Measurements from ENCODE around the gene FAF1.

Gene FAF1

DNA sequence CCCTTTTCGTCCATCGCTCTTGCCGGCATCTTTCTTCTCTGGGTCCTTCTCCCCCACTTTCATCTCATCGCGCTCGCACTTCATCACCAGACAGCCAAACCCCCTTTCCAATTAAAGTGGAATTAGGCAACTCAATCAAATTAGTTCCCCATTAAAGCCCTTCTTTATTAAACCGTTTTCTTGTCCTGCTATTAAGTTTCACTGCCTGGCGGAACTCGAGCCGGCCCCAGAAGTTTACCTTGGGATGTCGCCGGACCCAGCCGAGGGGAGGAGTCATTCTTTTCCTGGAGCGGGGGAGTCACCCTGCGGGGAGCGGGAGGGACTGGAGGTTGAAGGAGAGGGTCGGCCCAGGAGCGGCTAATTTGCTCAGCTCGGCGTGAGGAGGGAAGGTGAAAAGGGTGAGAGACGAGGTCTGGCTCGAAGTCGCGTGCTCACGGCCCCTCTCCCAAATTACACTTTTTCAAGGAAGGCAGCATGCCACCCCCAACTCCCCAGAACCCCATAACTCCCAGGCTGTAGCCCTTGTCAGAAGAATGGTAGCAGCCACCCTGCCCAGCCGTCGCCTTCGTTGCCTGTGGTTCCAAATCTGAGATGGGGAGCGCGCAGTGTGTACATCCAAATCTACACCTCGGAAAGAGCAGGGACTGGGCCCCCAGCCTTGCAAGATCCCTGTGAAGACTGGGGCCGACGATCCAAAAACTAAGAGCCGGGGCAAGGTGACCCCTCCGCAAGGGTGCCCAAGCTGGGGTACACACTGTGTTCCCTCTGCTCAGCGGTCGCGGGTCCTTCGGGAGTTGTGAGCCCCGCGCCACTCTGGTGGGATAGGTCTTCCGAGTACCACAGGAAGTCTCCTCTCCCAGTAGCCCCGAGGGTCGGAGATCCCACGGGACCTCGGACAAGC lies 543.3 kb downstream of the FAF1 start:
- no peaks in the 10 kb centered on the region for H3K27me3 ChIP-seq (ENCODE audit: control insufficient read depth, low read length)
- H3K9me2 ChIP-seq (replicated peaks; ENCODE audit: control insufficient read depth, low read length), result no peaks in the 10 kb centered on the region
- H4K20me1 ChIP-seq (ENCODE audit: control insufficient read depth, insufficient read depth, low read depth, low read length), result no peaks in the 10 kb centered on the region
- H3K4me3 ChIP-seq (ENCODE audit: low read length), result no peak overlapping the region
- no peaks in the 10 kb centered on the region for H3F3A ChIP-seq (ENCODE audit: control insufficient read depth, insufficient read depth)
- H3K4me1 ChIP-seq (ENCODE audit: control insufficient read depth, low read length), result no peaks in the 10 kb centered on the region
- H3K79me2 ChIP-seq (ENCODE audit: control insufficient read depth, low read length), result no peaks in the 10 kb centered on the region
- no peak overlapping the region for H3K27ac ChIP-seq (ENCODE audit: low read depth, low read length)
- no peaks in the 10 kb centered on the region for H3K36me3 ChIP-seq (ENCODE audit: control insufficient read depth, low read length)
- peaks cover 4% of the 10 kb centered on the region; the same call in 1 of the 2 replicates for H3K9me3 ChIP-seq (ENCODE audit: control insufficient read depth, insufficient read depth, low read length)
- TF ChIP-seq CTCF (IDR thresholded peaks at IDR 0.05; ENCODE audit: low read depth, low read length, poor library complexity, severe bottlenecking), result no peak
- no peak for TF ChIP-seq EZH2phosphoT487 (IDR thresholded peaks at IDR 0.05; ENCODE audit: borderline replicate concordance, low read length)
- no peak overlapping the region for H3K4me2 ChIP-seq (ENCODE audit: low read length)

GRCh38 chr1:50416150-50416527 lies 543.9 kb downstream of the FAF1 start:
- H3K27me3 ChIP-seq (ENCODE audit: control insufficient read depth, low read length), result no peaks in the 10 kb centered on the region
- no peak overlapping the region for H3K4me3 ChIP-seq (ENCODE audit: low read length)
- no peaks in the 10 kb centered on the region for H3K36me3 ChIP-seq (ENCODE audit: control insufficient read depth, low read length)
- H3F3A ChIP-seq (ENCODE audit: control insufficient read depth, insufficient read depth), result no peaks in the 10 kb centered on the region
- no peaks in the 10 kb centered on the region for H3K79me2 ChIP-seq (ENCODE audit: control insufficient read depth, low read length)
- H3K4me1 ChIP-seq (ENCODE audit: control insufficient read depth, low read length), result no peaks in the 10 kb centered on the region
- TF ChIP-seq CTCF (IDR thresholded peaks at IDR 0.05; ENCODE audit: low read depth, low read length, poor library complexity, severe bottlenecking), result no peak
- no peak for TF ChIP-seq EZH2phosphoT487 (IDR thresholded peaks at IDR 0.05; ENCODE audit: borderline replicate concordance, low read length)
- H3K4me2 ChIP-seq (ENCODE audit: low read length), result no peak overlapping the region
- no peak overlapping the region for H3K27ac ChIP-seq (ENCODE audit: low read depth, low read length)
- H3K9me2 ChIP-seq (replicated peaks; ENCODE audit: control insufficient read depth, low read length), result no peaks in the 10 kb centered on the region
- H3K9me3 ChIP-seq (ENCODE audit: control insufficient read depth, insufficient read depth, low read length), result peaks cover 4% of the 10 kb centered on the region; the same call in 1 of the 2 replicates
- H4K20me1 ChIP-seq (ENCODE audit: control insufficient read depth, insufficient read depth, low read depth, low read length), result no peaks in the 10 kb centered on the region

- Histone ChIP-seq H3K36me3 (ENCODE audit: control insufficient read depth, low read length) (no peaks in the 10 kb centered on the region), H4K20me1 (ENCODE audit: control insufficient read depth, insufficient read depth, low read depth, low read length) (no peaks in the 10 kb centered on the region), H3K9me2 (replicated peaks; ENCODE audit: control insufficient read depth, low read length) (no peaks in the 10 kb centered on the region), H3K27me3 (ENCODE audit: control insufficient read depth, low read length) (no peaks in the 10 kb centered on the region), H3F3A (ENCODE audit: control insufficient read depth, insufficient read depth) (no peaks in the 10 kb centered on the region), H3K4me3 (ENCODE audit: low read length) (no peak overlapping the region), H3K9me3 (ENCODE audit: control insufficient read depth, insufficient read depth, low read length) (peaks cover 4% of the 10 kb centered on the region; the same call in 1 of the 2 replicates), H3K4me2 (ENCODE audit: low read length) (no peak overlapping the region), H3K27ac (ENCODE audit: low read depth, low read length) (no peak overlapping the region), H3K79me2 (ENCODE audit: control insufficient read depth, low read length) (no peaks in the 10 kb centered on the region), H3K4me1 (ENCODE audit: control insufficient read depth, low read length) (no peaks in the 10 kb centered on the region)
- TF ChIP-seq EZH2phosphoT487 (IDR thresholded peaks at IDR 0.05; ENCODE audit: borderline replicate concordance, low read length) (no peak), CTCF (IDR thresholded peaks at IDR 0.05; ENCODE audit: low read depth, low read length, poor library complexity, severe bottlenecking) (no peak)
Measured at GRCh38 chr1:50415235-50416149, 544.6 kb downstream of the FAF1 start.

Data from DOHH2 (cell line).